Measurements from ENCODE around the gene SMAGP. TPM values are rescaled to one million over a fixed set of nuclear protein-coding genes. Genes with fewer than 3 reads are reported as not detected.
"Not testable (repeated sequence)": the region's sequence is repeated elsewhere in the genome, so short reads cannot be mapped to it uniquely, and the experiment has no call there.

SMAGP gene
- total RNA-seq, 1 experiment from 2014 or later, result 7.5 TPM

DNA sequence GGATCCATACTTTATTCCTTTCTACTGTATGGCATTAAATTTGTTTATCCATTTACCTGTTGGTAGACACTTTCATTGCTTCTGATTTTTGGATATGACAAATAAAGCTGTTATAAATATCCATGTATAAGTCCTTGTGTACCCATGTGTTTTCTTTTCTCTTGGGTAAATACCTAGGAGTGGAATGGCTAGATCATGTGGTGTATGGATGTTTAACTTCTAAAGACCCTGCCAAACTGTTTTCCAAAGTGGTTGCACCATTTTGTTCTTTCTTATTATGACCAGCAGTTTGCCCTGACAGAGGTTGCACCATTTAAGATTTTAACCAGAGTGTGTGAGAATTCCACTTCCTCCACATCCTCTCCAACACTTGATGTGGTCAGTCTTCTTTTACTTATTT lies 37.6 kb downstream of the SMAGP start:
- in situ Hi-C loops (cut with HindIII; ENCODE audit: low sequenced_read_pairs), result no loop called here
- DNase-seq (ENCODE audit: low spot score), result no peak

DNA sequence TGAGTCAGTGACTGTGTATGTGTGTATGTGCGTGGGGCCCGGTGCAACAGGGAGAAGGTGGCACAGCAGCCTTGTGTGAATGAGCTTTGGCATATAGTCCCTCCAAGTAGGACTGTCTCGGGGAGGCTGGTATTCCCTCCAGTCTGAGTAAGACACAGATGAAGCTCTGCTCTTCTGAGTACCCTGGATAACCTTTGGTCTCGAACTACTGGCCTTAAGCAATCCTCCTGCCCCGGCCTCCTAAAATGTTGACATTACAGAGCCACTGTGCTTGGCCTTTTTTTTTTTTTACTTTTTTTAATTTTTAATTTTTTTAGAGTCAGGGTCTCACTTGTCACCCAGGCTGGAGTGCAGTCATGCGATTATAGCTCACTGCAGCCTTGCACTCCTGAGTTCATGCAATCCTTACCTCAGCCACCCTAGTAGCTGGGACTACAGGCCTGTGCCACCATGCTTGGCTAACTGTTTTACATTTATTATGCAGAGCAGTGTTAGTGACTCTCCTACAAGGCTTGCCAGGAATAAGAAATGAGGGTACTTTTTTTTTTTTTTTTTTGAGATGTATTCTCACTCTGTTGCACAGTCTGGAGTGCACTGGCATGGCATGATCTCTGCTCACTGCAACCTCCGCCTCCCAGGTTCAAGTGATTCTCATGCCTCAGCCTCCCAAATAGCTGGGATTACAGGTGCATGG lies 41.0 kb downstream of the SMAGP start:
- in situ Hi-C loops (cut with HindIII; ENCODE audit: low sequenced_read_pairs), result no loop called here
- no peak for DNase-seq (ENCODE audit: low spot score)

DNA sequence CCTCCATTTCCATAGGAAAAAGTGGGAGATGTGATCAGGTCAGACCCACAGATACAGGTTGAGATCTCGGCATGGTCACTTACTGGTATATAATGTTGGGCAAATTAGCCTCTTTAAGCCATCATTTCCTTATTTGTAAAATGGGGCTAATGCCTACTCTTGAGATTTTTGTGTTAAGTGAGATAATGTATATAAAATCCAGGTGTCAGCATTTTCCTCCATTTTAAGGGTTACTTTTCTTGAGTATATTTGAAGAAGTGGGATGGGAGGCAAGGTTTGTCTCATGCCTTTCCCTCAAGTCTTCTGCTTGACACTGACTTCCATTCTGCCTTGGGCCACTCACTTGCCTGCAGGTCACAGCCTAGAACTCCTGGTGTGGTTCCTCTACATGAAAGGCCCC lies 42.3 kb downstream of the SMAGP start:
- in situ Hi-C loops (cut with HindIII; ENCODE audit: low sequenced_read_pairs), result no loop called here
- no peak for DNase-seq (ENCODE audit: low spot score)

DNA sequence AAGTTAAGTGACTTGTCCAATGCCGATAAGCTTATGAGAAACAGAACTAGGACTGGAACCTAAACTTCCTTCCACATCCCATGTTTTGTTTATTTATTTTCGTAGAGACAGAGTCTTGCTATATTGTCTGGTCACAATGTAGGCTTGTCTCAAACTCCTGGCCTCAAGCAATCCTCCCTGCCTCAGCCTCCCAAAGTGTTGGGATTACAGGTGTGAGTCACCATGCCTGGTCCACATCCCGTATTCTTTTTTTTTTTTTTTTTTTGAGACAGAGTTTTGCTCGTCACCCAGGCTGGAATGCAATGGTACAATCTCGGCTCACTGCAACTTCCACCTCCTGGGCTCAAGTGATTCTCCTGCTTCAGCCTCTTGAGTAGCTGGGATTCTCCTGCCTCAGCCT lies 43.1 kb downstream of the SMAGP start:
- DNase-seq (ENCODE audit: low spot score); in situ Hi-C loops (cut with HindIII; ENCODE audit: low sequenced_read_pairs): not testable (repeated sequence)

DNA sequence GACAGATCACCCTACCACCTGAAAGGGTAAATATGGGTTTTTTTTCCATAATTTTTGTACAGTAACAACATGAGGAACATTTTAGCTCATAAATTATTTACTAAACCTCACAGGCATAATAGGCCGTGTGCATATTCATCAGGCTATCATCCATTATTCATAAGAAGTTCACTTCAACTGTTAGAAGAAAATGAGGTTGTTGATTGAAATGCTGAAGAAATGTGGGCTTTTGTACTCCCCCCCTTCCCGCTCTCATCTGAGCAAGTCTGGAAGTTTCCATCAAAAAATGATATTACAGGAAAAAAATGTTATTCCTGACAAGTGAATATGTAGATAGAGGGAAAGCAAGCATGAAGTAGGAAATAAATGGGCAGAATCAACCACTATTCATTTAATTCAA lies 44.4 kb downstream of the SMAGP start:
- in situ Hi-C loops (cut with HindIII; ENCODE audit: low sequenced_read_pairs), result no loop called here
- no peak for DNase-seq (ENCODE audit: low spot score)

DNA sequence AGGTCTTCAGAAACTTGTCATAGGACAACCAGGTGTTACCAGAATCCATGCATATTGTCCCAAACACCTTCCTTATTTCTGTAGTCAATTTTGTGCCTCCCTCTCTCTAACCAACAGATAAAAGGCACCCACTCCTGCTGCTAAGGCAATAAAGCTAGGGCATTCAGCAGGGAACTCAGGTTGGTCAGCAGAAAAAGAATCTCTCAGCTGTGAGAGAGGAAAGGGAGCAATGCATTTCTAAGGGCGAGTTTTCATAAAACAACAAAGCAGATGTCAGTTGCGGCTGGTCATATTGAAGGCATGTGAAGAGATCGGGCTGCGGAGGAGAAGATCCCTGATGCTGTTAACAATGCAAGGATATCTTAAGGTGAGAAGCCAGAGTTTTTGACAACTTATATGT lies 45.0 kb downstream of the SMAGP start:
- in situ Hi-C loops (cut with HindIII; ENCODE audit: low sequenced_read_pairs), result no loop called here
- no peak for DNase-seq (ENCODE audit: low spot score)

DNA sequence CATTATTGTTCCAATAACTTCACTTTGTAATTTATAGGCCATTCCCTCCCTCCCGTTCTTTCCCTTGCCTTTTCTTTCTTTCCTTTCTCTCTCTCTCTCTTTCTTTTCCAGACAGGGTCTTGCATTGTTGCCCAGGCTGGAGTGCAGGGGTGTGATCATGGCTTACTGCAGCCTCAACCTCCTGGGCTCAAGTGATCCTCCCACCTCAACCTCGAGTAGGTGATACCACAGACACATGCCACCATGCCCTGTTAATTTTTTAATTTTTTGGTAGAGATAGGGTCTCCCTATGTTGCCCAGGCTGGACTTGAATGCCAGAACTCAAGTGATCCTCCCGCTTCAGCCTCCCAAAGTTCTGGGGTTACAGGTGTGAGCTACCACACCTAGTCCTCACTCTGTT lies 45.6 kb downstream of the SMAGP start:
- DNase-seq (ENCODE audit: low spot score), result no peak
- in situ Hi-C loops (cut with HindIII; ENCODE audit: low sequenced_read_pairs), result no loop called here

DNA sequence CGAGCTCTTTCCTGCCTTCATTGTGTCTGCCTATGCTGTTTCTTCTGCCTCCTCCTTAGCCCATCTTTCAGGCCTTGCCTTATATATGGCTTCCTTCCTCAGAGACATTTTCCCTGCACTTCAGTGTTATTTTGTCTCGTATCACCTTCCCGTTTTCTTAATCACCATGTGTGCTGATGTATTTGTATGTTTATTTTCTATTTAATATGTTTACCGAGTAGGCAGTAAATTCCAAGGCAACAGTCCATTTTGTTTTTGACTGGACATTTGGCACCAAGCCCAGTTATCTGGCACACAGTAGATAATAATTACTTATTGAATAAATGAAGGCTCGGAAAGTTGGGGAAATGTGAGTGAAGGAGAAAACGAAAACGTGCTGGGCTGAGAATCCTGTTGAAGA lies 47.8 kb downstream of the SMAGP start:
- no peak for DNase-seq (ENCODE audit: low spot score)

DNA sequence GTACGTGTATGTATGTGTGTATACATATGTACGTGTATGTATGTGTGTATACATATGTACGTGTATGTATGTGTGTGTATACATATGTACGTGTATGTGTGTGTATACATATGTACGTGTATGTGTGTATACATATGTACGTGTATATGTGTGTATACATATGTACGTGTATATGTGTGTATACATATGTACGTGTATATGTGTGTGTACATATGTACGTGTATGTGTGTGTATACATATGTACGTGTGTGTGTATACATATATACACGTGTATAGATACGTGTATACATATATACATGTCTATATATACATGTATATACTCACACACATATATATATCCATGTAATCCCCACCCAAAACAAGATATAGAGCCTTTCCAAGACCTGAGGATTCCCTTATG lies 50.4 kb downstream of the SMAGP start:
- in situ Hi-C loops (cut with HindIII; ENCODE audit: low sequenced_read_pairs); DNase-seq (ENCODE audit: low spot score): not testable (repeated sequence)

More for the DNA sequence above, 47.8 kb downstream of the SMAGP start:
- in situ Hi-C loops (cut with HindIII; ENCODE audit: low sequenced_read_pairs), result no loop called here

DNA sequence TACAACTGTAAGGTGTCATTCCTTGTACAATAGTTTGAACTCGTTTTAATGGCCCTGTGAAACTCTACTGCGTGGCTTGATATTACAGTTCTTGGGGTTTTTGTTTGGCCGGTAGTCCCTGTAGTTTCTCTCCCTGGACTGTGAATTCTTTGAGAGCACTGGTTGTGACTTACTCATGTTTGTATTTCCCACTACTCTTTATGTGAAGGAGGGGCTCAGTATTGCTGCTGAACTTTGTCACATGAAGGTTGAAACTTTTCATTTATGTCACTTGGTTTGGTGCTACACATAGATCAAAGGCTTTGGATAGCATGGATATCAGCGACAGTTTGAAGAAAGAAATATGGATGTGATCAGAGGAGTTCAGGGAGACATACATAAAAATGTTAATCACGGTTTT lies 50.9 kb downstream of the SMAGP start:
- in situ Hi-C loops (cut with HindIII; ENCODE audit: low sequenced_read_pairs), result no loop called here
- DNase-seq (ENCODE audit: low spot score), result no peak

DNA sequence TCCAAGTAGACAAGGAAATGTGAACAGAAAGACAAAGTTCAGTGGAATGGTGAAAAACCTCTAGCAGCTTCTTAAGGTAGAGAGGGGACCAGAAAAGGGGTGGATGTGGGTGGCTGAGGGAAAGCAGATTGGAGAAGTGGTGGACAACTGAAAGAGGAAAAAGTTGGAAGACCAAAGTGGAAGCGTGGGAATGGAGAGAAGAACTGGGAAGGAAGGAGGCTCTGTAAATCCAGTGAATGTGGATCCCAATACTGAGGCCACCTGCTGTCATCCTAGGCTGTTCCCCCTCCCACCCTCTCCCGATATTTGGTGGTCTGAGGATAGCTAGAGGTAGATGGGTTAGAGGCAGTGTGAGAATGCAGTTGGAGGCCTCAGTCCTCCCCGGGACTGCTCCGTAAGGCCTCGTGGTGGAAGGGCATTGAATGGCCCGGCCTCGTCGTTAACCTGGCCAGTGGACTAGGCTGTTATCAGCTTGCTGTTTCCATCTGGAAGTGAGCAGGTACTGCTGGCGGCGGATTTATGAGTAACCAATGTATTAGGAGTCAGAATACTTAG lies 51.5 kb downstream of the SMAGP start:
- peak; percentile 41 for DNase-seq (ENCODE audit: low spot score)
- in situ Hi-C loops (cut with HindIII; ENCODE audit: low sequenced_read_pairs), result no loop called here

DNA sequence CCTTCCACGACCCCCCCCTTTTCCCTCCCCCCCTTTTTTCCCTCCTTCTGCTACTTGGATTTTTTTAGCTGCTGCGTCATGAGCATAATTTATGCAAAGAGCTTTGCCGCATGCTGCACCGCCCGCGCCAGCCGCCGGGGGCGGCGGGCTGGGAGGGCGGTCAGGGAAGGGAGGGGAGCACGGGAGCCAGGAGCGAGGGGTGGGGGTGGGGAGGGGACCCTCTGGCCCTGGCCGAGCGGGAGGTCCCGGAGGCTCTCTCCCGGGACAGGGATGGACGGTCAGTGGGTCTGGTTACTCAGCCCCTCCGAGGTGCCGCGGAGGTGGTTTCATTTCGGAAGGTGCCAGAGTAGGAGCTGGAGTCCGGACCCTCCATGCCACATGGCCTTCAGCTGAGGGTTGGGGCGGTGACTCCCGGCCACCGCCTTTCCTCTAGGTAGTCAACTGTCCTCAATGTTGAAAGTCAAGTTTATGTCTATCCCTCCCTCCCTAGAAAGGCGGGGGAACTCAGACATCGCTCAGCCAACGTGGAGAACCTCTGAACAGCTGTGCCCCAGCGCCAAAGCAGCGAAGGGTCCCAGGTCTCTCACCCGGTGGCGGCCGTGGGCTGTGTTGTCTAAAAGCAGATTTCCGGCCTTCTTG lies 52.1 kb downstream of the SMAGP start, which contains the start of gene POU6F1:
TSS of gene POU6F1 (minus strand) at position 95 of the 639 bp plus-strand sequence. CDS start 11,226 bp downstream, outside the sequence.
- in situ Hi-C loops (cut with HindIII; ENCODE audit: low sequenced_read_pairs), result no loop called here
- DNase-seq (ENCODE audit: low spot score), result peak; percentile 84

DNA sequence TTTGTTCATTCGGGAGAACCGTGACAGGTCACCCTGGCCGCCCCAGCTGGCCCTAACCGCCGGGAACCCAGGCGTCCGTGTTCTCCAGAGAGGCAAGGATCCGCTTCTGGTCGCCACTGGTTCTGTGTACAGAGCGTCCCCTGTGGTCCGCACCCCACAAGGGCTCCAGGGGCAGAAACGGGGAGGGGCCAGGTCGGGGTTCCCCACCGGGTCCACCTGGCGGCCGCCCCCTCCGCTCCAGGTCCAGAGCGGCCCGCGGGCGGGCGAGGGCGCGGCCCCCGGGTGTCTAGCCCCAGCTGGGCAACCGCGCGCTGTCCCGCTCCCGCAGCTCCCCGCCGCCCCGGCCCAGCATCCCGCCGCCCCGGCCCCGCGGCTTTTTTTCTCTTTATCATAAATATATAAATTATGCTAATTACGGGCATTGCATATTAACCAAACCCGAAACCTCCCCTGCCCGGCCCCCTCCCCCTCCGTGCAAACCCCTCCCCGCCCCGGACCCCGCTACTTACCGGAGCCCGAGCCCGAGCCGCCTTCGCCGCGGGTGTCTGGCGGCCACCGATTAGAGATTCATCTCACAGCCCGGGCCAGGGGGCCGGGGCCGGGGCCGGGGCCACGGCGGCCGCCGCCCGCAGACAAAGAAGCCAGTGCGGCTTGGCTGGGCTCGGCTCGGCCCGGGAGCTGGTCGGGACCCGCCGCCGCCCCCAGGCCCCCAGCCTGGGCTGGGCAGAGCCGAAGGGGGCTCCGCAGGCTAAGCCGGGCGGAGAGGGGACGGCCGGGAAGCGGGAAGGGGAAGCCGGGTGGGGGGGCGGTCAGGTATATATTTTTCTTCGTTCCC lies 52.9 kb downstream of the SMAGP start:
- in situ Hi-C loops (cut with HindIII; ENCODE audit: low sequenced_read_pairs), result no loop called here
- peak; percentile 56 for DNase-seq (ENCODE audit: low spot score)

DNA sequence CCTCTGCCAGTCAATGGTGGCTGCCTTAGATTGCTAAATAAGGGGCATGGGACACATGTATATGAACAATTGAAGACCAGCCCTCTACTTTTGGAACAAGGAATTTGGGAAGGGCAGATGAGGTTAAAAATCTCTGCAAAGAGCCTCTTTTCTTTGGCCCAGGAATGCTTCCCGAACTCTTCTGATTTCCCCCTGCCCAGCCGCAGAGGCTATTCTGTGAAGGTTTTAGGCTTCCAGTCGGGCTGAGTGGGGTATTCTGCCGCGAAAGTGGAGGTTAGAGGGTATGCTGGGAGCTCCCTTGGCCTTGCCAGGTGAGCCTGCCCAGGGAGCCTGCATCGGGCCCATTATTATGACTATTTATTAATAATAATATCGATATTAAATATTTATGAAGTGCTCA lies 53.6 kb downstream of the SMAGP start:
- in situ Hi-C loops (cut with HindIII; ENCODE audit: low sequenced_read_pairs), result no loop called here

DNA sequence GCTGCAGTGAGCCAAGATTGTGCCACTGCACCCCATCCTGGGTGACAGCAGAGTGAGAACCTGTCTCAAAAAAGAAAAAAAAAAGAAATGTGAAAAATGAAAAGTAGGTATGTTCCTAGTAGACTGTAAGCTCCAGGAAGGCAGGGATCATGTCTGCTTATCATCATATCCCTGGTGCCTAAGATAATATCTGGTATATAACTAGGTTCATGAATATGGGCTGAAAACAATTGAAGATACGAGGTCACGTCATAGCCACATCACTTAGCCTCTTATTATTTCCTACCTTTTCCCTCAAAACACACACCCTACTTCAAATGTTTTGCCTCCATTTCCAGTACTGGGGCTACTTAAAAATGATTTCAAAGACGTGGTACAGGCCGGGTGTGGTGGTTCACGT lies 55.3 kb downstream of the SMAGP start:
- in situ Hi-C loops (cut with HindIII; ENCODE audit: low sequenced_read_pairs), result no loop called here
- no peak for DNase-seq (ENCODE audit: low spot score)

More for the DNA sequence above, 53.6 kb downstream of the SMAGP start:
- peak; percentile 48 for DNase-seq (ENCODE audit: low spot score)

DNA sequence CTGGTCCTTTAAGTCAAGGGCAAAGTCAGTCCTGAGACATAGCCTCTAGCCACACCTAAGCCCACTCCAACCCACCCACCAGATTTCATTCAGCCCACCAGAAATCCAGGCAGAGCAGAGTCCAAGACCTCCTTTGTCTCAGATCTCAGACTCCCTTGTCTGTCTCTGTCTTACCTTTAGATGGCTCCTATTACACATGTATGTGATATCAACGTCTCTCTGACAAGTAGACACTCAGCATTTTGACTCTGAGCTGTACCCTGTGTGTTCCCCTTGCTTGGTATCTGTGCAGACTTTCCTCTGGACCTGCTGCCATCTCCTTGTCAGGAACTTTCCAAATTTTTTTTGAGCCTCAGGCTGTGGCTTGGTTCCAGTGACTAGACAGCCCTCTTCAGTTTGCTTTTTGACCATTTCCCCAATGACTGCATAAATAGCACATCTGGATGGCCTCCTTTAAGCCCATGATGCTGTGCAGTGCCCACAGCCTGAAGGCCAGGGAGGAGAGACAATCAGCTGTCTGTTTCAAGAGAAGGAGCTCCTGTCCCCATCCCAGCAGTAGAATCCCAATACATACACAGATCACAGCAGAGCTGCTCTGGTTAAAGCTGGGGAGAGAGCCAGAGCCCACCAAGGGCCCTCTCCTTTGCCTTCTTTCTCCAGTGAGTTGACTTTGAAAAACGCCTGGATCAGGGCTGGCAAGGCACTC lies 59.4 kb downstream of the SMAGP start:
- no peak for DNase-seq (ENCODE audit: low spot score)

DNA sequence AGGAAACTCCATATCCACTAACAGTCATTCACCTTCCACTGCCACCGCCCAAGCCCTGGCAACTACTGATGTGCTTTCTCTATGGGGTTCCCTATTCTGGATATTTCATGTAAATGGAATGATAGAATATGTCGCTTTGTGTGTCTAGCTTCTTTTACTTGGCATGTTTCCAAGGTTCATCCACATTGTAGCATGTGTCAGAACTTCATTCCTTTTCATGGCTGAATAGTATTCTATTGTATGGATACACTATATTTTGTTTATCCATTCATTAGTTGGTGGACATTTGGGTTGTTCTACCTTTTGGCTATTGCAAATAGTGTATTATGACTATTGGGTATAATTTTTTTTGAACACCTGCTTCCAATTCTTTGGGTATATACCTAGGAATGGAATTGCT lies 61.0 kb downstream of the SMAGP start:
- no peak for DNase-seq (ENCODE audit: low spot score)
- in situ Hi-C loops (cut with HindIII; ENCODE audit: low sequenced_read_pairs), result no loop called here

More for the DNA sequence above, 59.4 kb downstream of the SMAGP start:
- in situ Hi-C loops (cut with HindIII; ENCODE audit: low sequenced_read_pairs), result no loop called here

DNA sequence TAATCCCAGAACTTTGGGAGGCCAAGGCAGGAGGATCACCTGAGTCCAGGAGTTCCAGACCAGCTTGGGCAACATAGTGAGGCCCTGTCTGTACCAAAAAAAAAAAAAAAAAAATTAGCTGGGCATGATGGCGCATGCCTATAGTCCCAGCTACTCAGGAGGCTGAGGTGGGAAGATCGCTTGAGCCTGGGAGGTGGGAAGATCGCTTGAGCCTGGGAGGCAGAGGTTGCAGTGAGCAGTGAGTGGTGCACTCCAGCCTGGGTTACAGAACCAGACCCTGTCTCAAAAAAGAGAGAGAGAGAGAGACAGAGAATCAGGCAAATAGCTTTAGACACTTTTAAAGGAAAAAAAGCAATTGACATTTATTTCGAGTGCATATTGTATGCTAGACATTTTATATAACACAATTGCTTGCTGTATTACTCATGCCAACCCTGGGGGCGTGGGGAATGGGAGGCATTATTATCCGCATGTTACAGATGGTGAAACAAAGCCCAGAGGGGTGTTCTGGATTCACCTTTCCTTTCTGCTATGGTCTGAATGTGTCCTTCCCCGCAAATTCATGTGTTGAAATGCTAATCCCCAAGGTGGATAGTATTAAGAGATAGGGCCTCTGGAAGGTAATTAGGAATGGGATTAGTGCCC lies 62.1 kb downstream of the SMAGP start:
- DNase-seq (ENCODE audit: low spot score), result no peak
- in situ Hi-C loops (cut with HindIII; ENCODE audit: low sequenced_read_pairs), result no loop called here

DNA sequence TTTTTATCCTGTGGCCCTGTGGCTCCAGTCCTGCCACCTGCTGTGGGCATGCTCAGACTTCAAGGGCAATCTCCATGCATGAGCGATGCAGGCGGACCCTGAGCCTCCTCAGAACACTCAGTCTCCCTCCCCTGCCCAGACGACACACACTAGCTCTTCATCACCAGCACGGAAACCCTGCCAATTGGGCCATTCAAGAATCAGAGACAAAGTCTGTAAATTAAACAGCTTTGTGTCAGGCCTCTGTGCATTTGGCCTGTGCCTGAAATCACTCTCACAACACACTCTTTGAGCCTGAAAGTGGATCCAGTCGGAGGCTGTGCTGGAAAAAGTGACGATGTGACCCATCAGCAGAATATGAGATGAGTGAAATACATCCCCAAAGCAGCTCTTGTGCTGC lies 64.9 kb downstream of the SMAGP start:
- in situ Hi-C loops (cut with HindIII; ENCODE audit: low sequenced_read_pairs), result no loop called here

More for the DNA sequence above, 64.9 kb downstream of the SMAGP start:
- no peak for DNase-seq (ENCODE audit: low spot score)
